NK-92 (cell line): ENCODE data around the gene TNP2.

ENCODE experiments used
- DNase-seq: peaks from one replicate; lab custom pipeline; 2025; ENCODE audit not compliant: unreplicated experiment; lab: John Stamatoyannopoulos, UW

The TNP2 gene

DNA sequence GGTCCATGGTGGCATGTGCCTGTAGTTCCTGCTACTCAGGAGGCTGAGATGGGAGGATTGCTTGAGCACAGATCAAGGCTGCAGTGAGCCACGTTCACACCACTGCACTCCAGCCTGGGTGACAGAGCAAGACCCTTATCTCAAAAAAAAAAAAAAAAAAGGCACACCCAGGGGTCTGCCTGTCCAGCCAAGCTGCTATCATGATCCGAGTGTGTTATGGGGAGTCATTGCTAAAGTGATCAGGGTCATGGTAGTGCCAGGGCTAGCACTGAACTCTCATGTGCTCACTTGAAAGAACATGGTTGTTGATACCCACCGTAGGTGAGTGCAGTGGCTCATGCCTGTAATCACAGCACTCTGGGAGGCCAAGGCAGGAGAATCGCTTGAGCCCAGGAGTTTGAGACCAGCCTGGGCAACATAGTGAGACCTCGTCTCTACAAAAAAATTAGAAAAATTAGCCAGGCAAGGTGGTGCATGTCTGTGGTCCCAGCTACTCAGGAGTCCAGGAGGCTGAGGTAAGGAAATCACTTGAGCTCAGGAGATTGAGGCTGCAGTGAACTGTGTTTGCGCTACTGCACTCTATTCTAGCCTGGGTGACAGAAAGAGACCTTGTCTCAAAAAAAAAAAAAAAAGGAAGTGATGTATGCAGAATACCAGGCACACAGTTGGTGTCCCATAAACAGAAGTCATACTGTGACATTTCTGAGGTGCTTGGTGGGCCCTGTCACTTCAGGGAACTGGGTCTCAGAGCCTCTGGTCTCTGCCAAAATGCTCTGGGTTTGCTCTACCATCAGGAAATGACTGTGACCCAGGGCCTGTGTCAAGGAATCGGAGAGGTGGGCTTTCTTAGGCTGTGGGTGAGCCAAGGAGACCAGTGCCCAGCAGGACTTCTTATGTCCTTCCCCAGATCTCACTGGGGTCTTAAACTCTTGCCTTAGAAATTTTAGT is 9.8 kb upstream of the TNP2 start:
- DNase-seq, result no peak

DNA sequence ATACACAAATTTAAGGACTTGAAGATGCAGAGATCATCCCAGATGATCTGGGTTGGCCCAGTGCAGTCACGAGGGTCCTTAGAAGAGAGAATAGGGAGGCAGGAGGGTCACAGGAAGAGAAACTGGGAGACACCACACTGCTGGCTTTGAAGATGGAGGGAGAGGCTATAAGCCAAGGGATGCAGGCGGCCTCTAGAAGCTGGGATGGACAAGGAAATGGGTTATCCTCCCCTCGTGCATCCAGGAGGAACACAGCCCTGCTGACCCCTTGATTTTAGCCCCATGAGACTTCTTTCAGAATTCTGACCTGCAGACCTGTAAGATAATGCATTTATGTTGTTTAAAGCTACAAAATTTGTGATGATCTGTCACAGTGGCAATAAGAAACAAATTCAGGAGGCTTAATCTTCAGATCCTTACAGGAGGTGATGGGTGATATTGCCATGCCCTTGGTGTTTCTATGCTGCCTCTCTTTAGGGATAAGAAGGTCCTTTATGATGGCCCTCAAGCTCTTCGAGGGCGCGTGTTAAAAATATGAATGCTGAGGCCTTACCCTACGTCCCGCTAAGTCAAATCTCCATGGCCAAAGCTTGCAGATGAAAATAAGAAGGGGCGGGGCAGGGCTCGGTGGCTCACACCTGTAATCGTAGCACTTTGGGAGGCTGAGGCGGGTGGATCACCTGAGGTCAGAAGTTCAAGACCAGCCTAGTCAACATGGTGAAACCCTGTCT is 8.6 kb upstream of the TNP2 start:
- no peak for DNase-seq

DNA sequence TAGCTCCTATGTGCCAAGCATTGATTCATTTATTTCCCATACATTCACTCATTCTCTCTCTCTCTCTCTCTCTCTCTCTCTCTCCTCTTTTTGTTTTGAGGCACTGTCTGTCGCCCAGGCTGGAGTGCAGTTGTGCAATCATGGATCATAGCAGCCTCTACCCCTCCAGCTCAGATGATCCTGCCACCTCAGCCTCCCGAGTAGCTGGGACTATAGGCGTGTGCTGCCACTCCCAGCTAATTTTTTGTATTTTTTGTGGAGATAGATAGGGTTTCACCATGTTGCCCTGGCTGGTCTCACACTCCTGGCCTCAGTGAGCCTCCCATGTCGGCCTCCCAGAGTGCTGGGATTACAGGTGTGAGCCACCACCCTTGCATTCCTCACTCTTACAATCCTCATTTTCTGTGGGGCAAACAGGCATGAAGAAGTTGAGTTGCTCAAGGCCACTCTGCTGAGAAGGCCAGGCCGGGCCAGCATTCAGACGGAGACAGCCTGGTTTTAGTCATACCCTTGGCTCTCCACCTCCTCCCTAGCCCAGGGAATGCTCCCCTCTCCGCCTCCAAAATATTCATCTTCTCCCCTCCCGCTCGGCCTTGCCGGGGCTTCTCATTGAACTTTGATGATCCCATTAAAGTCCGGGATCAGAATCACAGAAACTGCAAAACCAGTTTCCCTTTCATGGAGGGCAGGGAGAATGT is 7.9 kb upstream of the TNP2 start:
- no peak for DNase-seq

DNA sequence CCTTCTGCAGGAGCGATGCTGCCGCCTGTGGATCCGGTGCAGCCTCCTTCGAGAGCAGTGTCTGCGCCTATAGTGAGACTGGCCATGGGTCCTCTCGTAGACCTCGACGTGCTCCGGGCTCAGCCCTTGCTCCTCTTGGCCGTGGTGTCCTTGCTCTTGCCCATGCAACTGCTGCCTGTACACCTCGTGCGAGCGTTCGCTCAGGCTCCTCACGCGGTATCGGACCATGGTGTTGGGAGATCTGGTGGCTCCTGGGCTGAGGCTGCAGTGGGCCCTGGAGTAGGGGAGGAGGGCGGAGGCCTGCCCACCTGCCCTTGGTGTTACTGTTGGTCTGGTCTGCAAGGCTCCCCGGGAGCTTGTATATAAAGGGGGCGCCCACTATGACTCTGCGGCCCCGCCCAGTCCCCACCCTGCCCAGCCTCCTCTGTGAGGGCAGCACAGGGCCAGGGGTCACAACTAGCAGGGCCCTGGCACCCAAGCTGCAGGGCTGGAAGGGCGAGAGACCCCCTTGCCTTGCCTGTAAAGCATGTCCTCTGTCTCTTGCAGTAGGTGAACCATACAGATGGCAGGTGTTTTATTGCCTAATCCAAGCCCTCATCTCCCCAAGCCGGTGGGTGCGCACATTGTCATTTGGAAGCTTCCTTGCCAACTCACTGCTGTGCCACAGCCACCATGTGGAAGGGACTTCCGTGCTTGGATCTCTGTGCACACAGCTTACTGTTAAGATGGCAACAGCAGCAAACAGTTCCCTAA is 7.2 kb upstream of the TNP2 start, which contains the start of gene PRM2:
Gene PRM2, minus strand, starts transcription at position 338 of the 753 bp plus-strand sequence. Its CDS starts 110 bp downstream, at position 228.
- DNase-seq, result no peak

DNA sequence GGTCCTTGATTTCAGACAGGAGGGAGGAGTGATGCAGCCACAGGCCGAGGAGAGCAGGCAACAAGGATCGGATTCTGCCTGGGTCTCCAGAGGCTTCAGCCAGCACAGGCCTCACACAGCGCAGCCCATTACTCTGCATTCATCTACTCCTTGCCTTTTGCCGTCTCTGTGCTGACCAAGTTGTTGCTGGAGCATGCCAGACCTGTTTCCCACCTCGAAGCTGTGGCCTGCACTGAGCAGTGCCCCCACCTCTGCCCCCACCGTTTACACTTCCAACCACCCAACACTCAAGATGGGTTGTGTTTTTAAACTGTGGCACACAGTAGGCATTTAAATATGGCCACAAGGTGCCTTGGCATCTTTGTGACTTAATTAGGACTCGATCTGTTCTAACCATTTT is 5.8 kb upstream of the TNP2 start:
- DNase-seq, result no peak

DNA sequence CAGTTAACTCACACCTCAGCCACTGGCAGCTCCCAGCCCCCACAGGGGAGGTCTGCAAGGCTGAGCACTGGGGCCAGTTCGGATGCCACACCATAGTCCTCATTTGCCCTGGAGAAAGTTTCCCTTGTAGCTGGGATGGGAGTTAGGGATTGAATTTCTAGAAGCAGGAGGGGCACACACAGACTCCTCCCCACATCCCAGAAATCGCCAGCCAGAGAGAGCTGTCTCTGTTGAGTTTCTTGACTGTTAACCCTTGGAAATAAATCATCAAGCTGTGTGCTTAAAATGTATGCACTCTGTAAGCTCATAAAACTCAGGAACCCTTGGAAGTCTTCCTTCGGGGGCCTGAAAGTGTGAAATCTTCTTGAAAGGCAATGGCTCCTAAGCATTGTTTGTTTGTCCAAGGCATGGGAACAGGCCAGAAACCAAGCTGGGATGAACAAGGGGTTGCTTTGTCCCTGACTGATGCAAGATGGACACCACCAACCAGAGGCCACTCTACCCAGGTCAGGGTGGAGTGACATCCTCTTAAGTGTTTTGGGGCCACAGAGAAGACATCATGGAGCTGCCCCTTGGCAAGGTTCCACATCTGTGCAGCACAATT is 4.7 kb upstream of the TNP2 start:
- DNase-seq, result no peak

DNA sequence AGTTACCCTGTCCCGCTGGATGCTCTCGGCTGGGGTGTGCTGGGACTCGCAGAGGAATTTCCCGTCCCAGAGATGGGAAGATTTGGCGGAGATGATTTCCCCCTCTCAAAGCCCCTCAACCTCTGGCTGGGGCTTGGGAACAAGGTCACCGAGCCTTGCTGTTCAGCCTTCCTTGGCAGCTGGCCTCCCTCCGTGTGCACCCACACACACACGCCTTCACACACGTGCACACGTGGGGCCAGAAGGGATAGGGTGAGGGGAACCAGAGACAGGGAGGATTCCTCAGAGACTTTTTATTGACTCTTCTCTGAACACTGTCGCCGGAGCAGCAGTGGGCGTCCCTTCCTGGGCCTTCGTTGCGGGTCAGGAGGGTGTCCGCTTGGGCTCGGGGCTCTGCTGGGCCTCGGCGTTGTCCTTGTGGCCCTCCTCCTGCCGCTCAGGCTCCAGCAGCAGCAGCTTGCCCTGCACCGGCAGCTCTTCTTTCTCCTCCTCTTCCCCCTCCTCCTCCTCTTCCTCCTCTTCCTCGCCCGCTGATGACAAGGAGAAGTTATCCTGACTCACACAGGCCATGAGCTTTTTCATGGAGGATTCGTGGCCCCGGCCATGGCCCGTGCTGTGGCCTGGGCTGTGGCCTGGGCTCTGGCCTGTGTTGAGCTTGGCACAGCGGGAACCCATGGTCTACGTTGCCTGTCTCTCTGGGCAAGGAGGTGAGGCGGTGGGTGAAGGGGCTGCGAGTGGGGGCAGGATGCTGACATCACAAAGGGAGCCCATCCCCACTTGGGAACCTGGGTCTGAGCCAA is 4.0 kb upstream of the TNP2 start, which contains the start of gene PRM3:
Gene PRM3, minus strand, starts transcription at position 709 of the 800 bp plus-strand sequence. Its CDS starts 34 bp downstream, at position 675.
- DNase-seq, result no peak

DNA sequence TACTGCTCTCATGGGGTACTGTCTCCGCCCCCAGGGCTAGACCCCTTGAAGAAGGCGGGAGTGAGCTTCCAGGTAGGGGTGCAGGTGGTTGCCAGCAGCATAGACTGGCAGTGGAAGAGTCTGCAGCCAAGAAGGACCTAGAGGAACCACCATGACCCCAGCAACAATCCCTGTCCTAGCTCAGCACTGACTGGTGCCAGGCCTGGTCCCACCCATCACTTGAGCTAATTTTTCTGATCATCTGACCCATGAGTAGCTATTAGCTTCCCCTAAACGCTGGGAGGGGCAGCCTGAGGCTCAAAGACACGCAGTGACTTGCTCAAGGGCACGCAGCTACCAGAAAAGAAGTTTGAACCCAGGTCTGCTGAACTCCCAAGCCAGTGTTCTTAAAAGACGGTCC is 3.4 kb upstream of the TNP2 start:
- DNase-seq, result no peak

DNA sequence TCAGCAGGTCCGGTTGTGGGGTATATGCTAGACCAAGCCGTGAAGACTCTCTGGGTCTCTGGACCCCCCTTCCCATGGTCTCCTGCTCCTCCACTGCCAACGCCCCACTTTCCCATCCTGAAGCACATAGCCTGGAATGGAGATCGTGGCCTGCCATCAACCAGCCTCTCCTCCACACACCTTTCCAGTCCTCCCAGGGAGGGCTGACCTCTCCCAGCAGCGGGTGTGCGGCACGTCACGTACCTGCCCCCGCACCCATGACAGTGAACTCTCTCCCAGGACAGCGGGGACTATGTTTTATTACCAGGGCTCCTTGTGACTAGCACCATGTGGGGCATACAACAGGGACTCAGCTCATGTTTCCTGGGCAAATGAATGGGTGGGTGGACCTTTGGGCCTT is 2.5 kb upstream of the TNP2 start:
- DNase-seq, result no peak

DNA sequence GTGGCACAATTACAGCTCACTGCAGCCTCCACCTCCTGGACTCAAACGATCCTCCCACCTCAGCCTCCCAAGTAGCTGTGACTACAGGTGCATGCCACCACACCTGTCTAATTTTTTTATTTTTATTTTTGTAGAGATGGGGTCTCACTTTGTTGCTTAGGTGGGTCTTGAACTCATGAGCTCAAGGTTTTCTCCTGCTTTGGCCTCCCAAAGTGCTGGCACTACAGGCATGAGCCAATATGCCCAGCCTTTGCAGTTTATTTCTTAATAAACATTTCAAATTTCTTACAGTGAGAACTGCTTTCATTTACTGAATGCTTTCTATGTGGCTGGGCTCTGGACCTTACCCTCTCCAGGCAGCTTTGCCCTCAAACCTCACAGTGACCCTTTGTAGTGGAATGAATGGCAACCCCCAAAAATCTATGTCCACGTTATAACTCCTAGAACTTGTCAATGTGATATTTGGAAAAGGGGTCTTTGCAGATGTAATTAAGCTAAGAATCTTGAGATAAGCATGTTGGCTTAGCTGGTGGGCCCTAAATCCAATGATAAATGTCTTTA is 1.6 kb upstream of the TNP2 start:
- no peak for DNase-seq

DNA sequence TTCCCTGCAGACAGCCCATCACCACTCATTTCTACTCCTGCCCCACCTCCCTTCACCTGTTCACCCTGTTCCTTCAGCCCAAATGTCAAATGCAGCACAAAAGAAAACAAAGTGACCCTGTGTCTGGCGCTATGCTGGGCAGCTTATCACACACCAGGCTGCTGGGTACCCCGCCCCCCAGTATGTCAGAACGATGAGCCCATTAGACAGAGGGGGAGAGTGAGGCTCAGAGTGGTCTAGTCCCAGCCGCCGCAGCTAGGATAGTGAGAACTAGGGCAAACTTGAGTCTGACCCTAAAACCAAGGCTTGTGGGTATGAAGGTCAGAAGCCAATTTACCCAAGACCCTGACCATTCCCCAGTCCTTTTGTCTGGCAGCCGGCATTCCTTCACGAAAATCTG is 4.0 kb downstream of the TNP2 start:
- DNase-seq, result no peak

DNA sequence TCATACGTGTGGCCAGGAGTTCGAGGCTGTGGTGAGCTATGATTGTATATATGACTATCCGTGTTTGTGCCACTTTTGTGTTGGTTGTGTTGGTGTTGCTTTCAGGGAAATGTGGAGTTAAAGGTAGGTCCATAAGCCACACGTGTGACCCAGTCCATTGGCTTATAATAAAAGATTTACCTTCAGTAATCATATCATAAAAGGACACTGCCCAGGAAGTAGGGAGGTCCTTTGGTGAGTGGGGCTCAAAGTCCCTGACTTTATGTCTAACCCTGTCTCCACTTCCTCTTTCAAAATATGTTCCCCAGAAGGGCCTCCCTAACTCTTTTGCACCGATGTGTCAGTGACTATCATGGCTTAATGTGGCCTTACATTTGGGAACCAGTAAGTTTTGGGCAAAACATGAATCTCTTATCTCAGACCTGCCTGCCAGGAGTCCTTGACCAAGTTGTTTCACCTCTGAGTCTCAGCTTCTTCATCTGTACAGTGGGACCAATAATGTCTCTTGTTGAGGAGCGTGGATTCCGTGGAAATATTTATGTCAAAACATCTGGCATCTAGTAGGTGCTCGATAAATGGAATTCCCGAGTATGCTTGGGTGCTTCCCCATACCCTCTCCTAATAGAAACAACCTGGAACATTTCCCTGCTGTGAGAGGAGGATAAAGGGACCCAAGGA is 4.8 kb downstream of the TNP2 start:
- DNase-seq, result no peak

DNA sequence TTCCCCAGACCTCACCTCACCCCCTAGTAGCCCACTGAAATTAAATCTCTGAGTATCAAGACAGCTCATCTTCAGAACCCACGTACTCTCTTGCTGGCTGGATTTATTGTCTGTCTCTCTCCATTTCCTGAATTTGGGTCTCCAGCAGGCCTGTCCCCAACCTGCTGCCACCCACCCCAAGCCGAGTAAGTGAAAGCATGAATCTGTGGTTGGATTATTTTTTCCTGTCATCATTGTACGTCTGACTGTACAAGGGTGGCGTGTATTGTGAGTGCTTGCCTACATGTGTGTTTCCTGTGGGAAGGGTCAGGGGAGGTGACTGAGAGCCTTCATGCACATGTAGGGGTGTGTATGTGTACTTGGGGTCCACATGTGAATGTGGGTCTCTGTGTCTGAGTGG is 5.4 kb downstream of the TNP2 start:
- DNase-seq, result no peak

DNA sequence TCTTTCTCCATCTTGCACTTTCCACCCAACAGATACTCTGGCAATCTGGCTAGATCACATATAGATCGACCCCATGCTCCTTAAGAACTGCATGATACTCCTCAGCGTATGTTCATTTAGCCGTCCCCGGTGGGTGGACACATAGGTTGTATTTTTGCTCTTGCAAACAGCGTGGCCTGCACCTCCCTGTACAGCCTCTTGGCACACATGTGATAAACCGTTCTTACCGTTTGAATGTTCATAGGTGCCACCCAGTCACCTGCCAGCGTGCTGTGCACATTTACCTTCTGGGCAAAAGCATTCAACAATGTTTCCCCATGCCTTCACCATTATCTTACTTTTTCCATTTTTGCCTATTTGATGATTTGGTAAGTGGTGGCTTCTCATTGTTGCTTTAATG is 6.2 kb downstream of the TNP2 start:
- DNase-seq, result no peak

DNA sequence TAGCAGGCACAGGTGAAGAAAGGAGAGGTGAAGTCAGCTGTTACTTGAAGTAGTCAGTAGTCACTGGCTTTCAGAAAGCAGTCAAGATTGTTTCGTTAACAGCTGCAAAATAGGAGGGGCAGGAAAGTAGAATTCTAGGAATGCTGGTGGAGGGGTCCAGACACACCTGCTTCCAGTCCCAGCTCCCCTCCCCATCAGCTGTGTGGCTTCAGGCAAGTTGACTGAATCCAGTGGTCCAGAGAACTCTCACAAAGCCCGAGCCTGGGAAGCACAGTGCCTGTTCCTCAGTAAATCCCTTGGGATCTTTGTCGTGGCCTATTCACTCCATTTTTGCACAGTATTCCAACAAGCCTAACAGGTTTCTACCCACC is 8.5 kb downstream of the TNP2 start:
- DNase-seq, result no peak

DNA sequence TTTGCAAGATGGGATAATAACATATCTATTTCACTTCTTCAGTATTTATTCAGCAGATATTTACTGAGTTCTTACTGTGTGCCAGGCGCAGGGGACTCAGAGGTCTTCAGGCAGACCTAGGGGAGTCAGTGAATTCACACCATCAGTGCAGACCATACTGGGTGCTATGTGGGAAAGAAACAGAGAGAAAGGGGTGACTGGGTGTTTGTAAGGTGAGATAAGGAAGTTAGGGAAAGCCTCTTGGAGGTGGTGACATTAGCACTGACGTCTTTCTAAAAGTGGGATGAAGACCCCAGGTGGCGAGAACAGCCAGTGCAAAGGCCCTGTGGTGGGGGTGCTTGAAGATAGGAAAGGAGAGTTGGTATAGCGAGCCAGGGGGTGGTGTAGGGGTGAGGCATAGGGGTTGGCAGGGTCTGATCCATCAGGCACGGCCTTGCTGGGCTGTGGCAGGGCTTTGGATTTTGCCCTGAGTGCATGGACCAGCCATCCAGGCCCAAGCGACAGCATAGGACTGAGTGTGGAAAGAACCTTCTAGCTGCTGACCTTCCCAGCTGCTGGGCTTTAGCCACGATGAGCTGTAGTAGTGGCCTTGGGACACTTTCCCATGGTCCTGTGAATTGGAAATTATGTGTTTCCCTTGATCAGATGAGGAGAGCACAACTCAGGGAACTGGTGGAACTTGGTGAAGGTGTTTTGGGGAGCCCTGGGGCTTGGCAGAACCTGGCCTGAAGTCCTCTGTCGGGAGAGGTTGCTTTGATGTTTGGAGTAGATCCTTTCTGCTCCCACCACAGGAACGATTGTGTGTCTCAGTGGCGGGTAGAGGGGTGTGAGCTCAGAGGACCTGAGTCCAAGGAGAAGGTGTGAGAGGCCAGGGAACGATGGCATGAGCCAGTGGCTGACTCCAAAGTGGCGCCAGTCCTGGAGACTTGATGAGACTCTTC is 9.2 kb downstream of the TNP2 start:
- DNase-seq, result no peak
